Keratinocyte (primary cell): ENCODE measurements around the gene SCUBE3. TPM values are rescaled to one million over a fixed set of nuclear protein-coding genes. Genes with fewer than 3 reads are reported as not detected.

Source experiments
- DNase-seq: peaks from one replicate; pipeline ENCODE4 v3.0.0-alpha.2; 2011; ENCODE audit warnings: low read depth, missing footprints, low spot score
- FAIRE-seq: peaks from 2 replicates; lab custom pipeline; 2011; peaks lifted over from hg19 to GRCh38; lab: Jason Lieb, UNC
- H2AFZ ChIP-seq: 2 replicates; pipeline ENCODE4 v1.6.0; 2012; ENCODE audit warnings: low read length, control low read depth, inconsistent platforms; ENCODE audit not compliant: control insufficient read depth
- H3K27ac ChIP-seq: 2 replicates; pipeline ENCODE4 v1.5.1; 2011; ENCODE audit warnings: low read length; ENCODE audit not compliant: control insufficient read depth, insufficient read depth
- H3K27me3 ChIP-seq: 3 replicates; pipeline ENCODE4 v1.6.0; 2011; ENCODE audit warnings: low read length; ENCODE audit not compliant: control insufficient read depth, insufficient read depth; ENCODE audit errors: extremely low read depth
- H3K36me3 ChIP-seq, 2 experiments: 2 replicates in 1 of 2; 3 replicates in 1 of 2; pipeline ENCODE4 v1.5.1; 2011; ENCODE audit warnings: low read length in 2 of 2, mild to moderate bottlenecking in 1 of 2; ENCODE audit not compliant: control insufficient read depth in 2 of 2, insufficient read depth in 2 of 2; ENCODE audit errors: extremely low read depth in 1 of 2
- H3K4me1 ChIP-seq: 3 replicates; pipeline ENCODE4 v1.5.1; 2011; ENCODE audit warnings: low read length; ENCODE audit not compliant: control insufficient read depth, insufficient read depth; ENCODE audit errors: extremely low read depth
- H3K4me2 ChIP-seq: 3 replicates; pipeline ENCODE4 v1.6.0; 2011; ENCODE audit warnings: low read depth, low read length; ENCODE audit not compliant: control insufficient read depth, insufficient read depth; ENCODE audit errors: extremely low read depth
- H3K4me3 ChIP-seq, 3 experiments: fragments of 200-600 bp in 1 of 3; sonication (generic) in 1 of 3; 2 replicates in 2 of 3; 3 replicates in 1 of 3; pipeline ENCODE4 v1.5.1; 2011 to 2016; ENCODE audit warnings: low read length in 3 of 3, mild to moderate bottlenecking in 3 of 3, control low read depth in 2 of 3, inconsistent platforms in 1 of 3, low read depth in 1 of 3, mixed read lengths in 1 of 3, mixed run types in 1 of 3, moderate library complexity in 1 of 3; ENCODE audit not compliant: control insufficient read depth in 2 of 3, insufficient read depth in 2 of 3; ENCODE audit errors: extremely low read depth in 1 of 3
- H3K79me2 ChIP-seq: 2 replicates; pipeline ENCODE4 v1.6.0; 2012; ENCODE audit warnings: low read length; ENCODE audit not compliant: control insufficient read depth, insufficient read depth
- H3K9ac ChIP-seq: 3 replicates; pipeline ENCODE4 v1.6.0; 2011; ENCODE audit warnings: low read length; ENCODE audit not compliant: control insufficient read depth, insufficient read depth; ENCODE audit errors: extremely low read depth
- H3K9me1 ChIP-seq: 3 replicates; pipeline ENCODE4 v1.6.0; 2011; ENCODE audit warnings: low read length; ENCODE audit not compliant: control insufficient read depth, insufficient read depth; ENCODE audit errors: extremely low read depth
- H3K9me3 ChIP-seq: 2 replicates; pipeline ENCODE4 v1.5.1; 2012; ENCODE audit warnings: low read depth, low read length; ENCODE audit not compliant: control insufficient read depth
- H4K20me1 ChIP-seq: 3 replicates; pipeline ENCODE4 v1.6.0; 2011; ENCODE audit warnings: low read length; ENCODE audit not compliant: control insufficient read depth, insufficient read depth; ENCODE audit errors: extremely low read depth
- EZH2 ChIP-seq: IDR thresholded peaks from one replicate; pipeline ENCODE4 v1.6.1; 2012; ENCODE audit warnings: inconsistent platforms, mild to moderate bottlenecking, low read length, moderate library complexity
- dilution Hi-C: fragments of 300-500 bp; cut with MboI; formaldehyde crosslinking; loops from one replicate; pipeline ENCODE4 v1.7.0; 2020; ENCODE audit warnings: low sequenced_read_pairs; ENCODE audit not compliant: extremely low pct_ligation_motif_present
- polyA plus RNA-seq, 5 experiments: library from polyadenylated mRNA; depleted of rRNA in 3 of 5; stranded (reverse) in 3 of 5; stranded (forward) in 1 of 5; unstranded in 1 of 5; fragments of >200 nt; gene quantifications; 1 replicate in 1 of 5; 2 replicates in 3 of 5; 3 replicates in 1 of 5; pipeline versions ENCODE4 v1.2.1 to v1.2.3, GENCODE V29; 2011 to 2012; ENCODE audit warnings: missing spikeins in 2 of 5, low read depth in 1 of 5, low replicate concordance in 1 of 5
- TF ChIP-seq, protein P1 (sequence below), 3 experiments: IDR thresholded peaks in 1 of 3; conservative IDR thresholded peaks in 1 of 3; optimal IDR thresholded peaks in 1 of 3; 2 replicates in 2 of 3; 3 replicates in 1 of 3; pipeline versions ENCODE3 to v1.5.1; 2011; ENCODE audit warnings: low read length in 3 of 3, mild to moderate bottlenecking in 3 of 3, moderate library complexity in 2 of 3, control low read depth in 1 of 3, inconsistent platforms in 1 of 3; ENCODE audit not compliant: insufficient read depth in 2 of 3; ENCODE audit errors: extremely low read depth in 1 of 3

Gene SCUBE3
- polyA plus RNA-seq, 1 donor (not counting 4 experiments of a cell fraction or from before 2014, with no cell fraction given), result 0.01 TPM

DNA sequence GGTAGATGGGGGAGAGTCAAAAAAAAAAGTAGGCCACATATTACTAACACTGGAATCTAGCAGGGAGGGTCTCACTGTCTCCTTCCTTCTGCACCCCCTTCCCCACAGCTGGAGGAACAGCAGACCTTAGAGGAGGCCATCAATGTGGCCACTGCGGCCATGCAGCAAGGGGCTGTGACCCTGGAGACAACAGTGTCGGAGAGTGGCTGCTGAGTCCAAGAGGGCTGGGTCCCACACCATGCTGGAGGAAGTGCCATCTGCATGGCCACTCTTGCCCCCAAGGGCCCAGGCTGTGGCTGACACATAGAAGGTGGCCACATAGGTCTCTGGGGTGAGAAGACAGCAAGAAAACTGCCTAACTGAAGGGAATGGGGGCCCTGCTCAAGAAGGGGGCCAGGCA, 81.3 kb downstream of the SCUBE3 start:
- TF ChIP-seq, protein P1, sequence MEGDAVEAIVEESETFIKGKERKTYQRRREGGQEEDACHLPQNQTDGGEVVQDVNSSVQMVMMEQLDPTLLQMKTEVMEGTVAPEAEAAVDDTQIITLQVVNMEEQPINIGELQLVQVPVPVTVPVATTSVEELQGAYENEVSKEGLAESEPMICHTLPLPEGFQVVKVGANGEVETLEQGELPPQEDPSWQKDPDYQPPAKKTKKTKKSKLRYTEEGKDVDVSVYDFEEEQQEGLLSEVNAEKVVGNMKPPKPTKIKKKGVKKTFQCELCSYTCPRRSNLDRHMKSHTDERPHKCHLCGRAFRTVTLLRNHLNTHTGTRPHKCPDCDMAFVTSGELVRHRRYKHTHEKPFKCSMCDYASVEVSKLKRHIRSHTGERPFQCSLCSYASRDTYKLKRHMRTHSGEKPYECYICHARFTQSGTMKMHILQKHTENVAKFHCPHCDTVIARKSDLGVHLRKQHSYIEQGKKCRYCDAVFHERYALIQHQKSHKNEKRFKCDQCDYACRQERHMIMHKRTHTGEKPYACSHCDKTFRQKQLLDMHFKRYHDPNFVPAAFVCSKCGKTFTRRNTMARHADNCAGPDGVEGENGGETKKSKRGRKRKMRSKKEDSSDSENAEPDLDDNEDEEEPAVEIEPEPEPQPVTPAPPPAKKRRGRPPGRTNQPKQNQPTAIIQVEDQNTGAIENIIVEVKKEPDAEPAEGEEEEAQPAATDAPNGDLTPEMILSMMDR (optimal IDR thresholded peaks at IDR 0.05 in 1 of 3, IDR thresholded peaks at IDR 0.05 in 1 of 3, conservative IDR thresholded peaks at IDR 0.05 in 1 of 3; ENCODE audit: extremely low read depth in 1 of 3, insufficient read depth in 2 of 3, low read length in 3 of 3), result no peak
- no peak for TF ChIP-seq EZH2
- no peaks in the 10 kb centered on the region for H3K9me1 ChIP-seq
- peaks cover 11 to 13% of the 10 kb centered on the region in 2 experiments for H3K36me3 ChIP-seq
- no peak overlapping the region for H3K4me3 ChIP-seq
- no peaks in the 10 kb centered on the region for H3K9me3 ChIP-seq
- H4K20me1 ChIP-seq, result no peaks in the 10 kb centered on the region
- FAIRE-seq (no peak), DNase-seq (no peak)
- H3K9ac ChIP-seq, result no peak overlapping the region
- H2AFZ ChIP-seq, result no peak overlapping the region
- H3K79me2 ChIP-seq, result peaks cover 17% of the 10 kb centered on the region
- H3K4me2 ChIP-seq, result no peak overlapping the region
- peaks cover 31% of the 10 kb centered on the region for H3K4me1 ChIP-seq
- dilution Hi-C loops, result no loop called here
- no peaks in the 10 kb centered on the region for H3K27me3 ChIP-seq
- H3K27ac ChIP-seq, result no peak overlapping the region

DNA sequence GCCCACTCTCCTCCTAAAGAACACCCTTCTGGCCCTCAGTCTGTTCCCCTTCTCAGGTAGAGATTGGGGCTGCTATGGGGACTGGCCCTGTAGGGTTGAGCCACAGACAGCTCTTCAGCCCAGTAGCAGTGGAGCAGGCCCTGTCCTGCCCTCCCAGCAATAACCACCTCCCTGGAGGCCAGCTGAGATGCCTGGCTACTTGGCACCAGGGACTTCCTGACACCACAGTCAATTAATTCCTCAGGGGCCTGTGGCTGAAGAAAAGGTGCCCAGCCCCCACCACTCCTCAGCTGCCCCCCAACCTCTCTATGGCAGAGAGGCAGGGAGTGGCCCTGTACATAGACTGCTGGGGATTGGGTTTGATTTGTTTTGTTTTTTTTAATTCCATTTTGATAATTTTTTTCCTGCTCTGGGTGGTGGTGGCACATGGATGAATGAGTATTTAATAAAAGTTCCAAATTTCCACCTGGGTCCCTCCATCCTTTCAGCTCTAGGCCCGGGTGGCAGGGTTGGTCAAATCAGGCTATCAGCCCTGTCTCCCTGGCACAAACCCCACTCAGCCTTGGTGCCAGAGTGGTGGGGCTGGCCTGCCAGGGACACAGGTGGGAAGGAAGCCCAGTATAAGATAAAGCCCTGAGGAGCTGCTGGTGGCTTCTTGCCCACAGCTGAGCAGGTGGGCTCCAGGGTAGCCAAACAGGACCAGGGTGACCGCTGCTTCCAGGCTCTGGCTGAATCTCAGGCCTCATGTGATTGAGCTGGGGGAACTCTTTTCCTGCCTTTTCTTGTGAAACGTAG, 82.0 kb downstream of the SCUBE3 start:
- H3K27me3 ChIP-seq, result no peaks in the 10 kb centered on the region
- no peak overlapping the region for H3K4me2 ChIP-seq
- no peak overlapping the region for H3K4me3 ChIP-seq
- peaks cover 10 to 14% of the 10 kb centered on the region in 2 experiments for H3K36me3 ChIP-seq
- H3K4me1 ChIP-seq, result peaks cover 32% of the 10 kb centered on the region
- no peaks in the 10 kb centered on the region for H4K20me1 ChIP-seq
- H3K9ac ChIP-seq, result no peak overlapping the region
- H2AFZ ChIP-seq, result no peak overlapping the region
- no peak for DNase-seq
- no peak for FAIRE-seq
- H3K27ac ChIP-seq, result no peak overlapping the region
- H3K9me3 ChIP-seq, result no peaks in the 10 kb centered on the region
- H3K9me1 ChIP-seq, result no peaks in the 10 kb centered on the region
- TF ChIP-seq, protein P1 (optimal IDR thresholded peaks at IDR 0.05 in 1 of 3, IDR thresholded peaks at IDR 0.05 in 1 of 3, conservative IDR thresholded peaks at IDR 0.05 in 1 of 3; ENCODE audit: extremely low read depth in 1 of 3, insufficient read depth in 2 of 3, low read length in 3 of 3), result no peak
- no peak for TF ChIP-seq EZH2
- dilution Hi-C loops, result no loop called here
- H3K79me2 ChIP-seq, result peaks cover 21% of the 10 kb centered on the region
